RWPE2 (cell line): ENCODE results near the gene EFCAB9.

Source experiments
- ATAC-seq: fragments of 200-7000 bp; cut with Tn5 transposase; 3 replicates; pipeline ENCODE4 v1.9.1; 2021; ENCODE audit warnings: low read depth
- DNase-seq: peaks from one replicate; pipeline ENCODE4 v3.0.0-alpha.2; 2020; ENCODE audit warnings: low spot score
- H3K27ac ChIP-seq: fragments of 450-650 bp; 2 replicates; pipeline ENCODE4 v1.5.1; 2017; ENCODE audit warnings: mild to moderate bottlenecking; ENCODE audit not compliant: poor library complexity, severe bottlenecking
- H3K27me3 ChIP-seq: fragments of 250-450 bp; sonication (Bioruptor Pico); 2 replicates; pipeline ENCODE4 v1.5.1; 2021; ENCODE audit warnings: mild to moderate bottlenecking, moderate library complexity; ENCODE audit not compliant: insufficient read depth, poor library complexity, severe bottlenecking
- H3K36me3 ChIP-seq: fragments of 250-450 bp; sonication (Bioruptor Pico); 2 replicates; pipeline ENCODE4 v1.5.1; 2020; ENCODE audit warnings: low read depth, mild to moderate bottlenecking, moderate library complexity
- H3K4me1 ChIP-seq: fragments of 250-450 bp; sonication (Bioruptor Pico); 2 replicates; pipeline ENCODE4 v1.5.1; 2021; ENCODE audit warnings: mild to moderate bottlenecking, moderate library complexity; ENCODE audit not compliant: insufficient read depth, poor library complexity, severe bottlenecking
- H3K4me3 ChIP-seq: fragments of 250-450 bp; sonication (Bioruptor Pico); 2 replicates; pipeline ENCODE4 v1.5.1; 2021; ENCODE audit warnings: mild to moderate bottlenecking, moderate library complexity; ENCODE audit not compliant: severe bottlenecking
- H3K9me3 ChIP-seq: fragments of 250-450 bp; sonication (Bioruptor Pico); 2 replicates; pipeline ENCODE4 v1.5.1; 2021; ENCODE audit warnings: mild to moderate bottlenecking, moderate library complexity; ENCODE audit not compliant: severe bottlenecking
- CTCF ChIP-seq: fragments of 450-650 bp; IDR thresholded peaks from one replicate; pipeline ENCODE4 v1.5.1; 2017; ENCODE audit warnings: mild to moderate bottlenecking, moderate library complexity; ENCODE audit not compliant: poor library complexity, severe bottlenecking

The EFCAB9 gene

GRCh38 chr5:172169216-172169615 is 24.8 kb upstream of the EFCAB9 start:
- H3K27me3 ChIP-seq: no peaks in the 10 kb centered on the region
- H3K36me3 ChIP-seq: no peaks in the 10 kb centered on the region; the same call in 1 of the 2 replicates
- ATAC-seq (no peak), DNase-seq (no peak)
- H3K4me3 ChIP-seq: no peak overlapping the region
- H3K27ac ChIP-seq: no peak overlapping the region
- H3K4me1 ChIP-seq: peaks cover 3% of the 10 kb centered on the region
- no peaks in the 10 kb centered on the region for H3K9me3 ChIP-seq
- no peak for TF ChIP-seq CTCF

- H3K4me1 ChIP-seq: peaks cover 6% of the 10 kb centered on the region
- no peak for ATAC-seq
- no peaks in the 10 kb centered on the region; the same call in 1 of the 2 replicates for H3K36me3 ChIP-seq
- DNase-seq: no peak
- no peak for TF ChIP-seq CTCF
- H3K27me3 ChIP-seq: no peaks in the 10 kb centered on the region
- no peak overlapping the region for H3K27ac ChIP-seq
- no peak overlapping the region for H3K4me3 ChIP-seq
- no peaks in the 10 kb centered on the region for H3K9me3 ChIP-seq
Observed at GRCh38 chr5:172170251-172170701, 23.7 kb upstream of the EFCAB9 start.

GRCh38 chr5:172171118-172171517 is 22.9 kb upstream of the EFCAB9 start:
- Histone ChIP-seq H3K36me3 (no peaks in the 10 kb centered on the region; the same call in 1 of the 2 replicates), H3K27me3 (no peaks in the 10 kb centered on the region), H3K9me3 (no peaks in the 10 kb centered on the region), H3K4me3 (no peak overlapping the region), H3K4me1 (peaks cover 6% of the 10 kb centered on the region), H3K27ac (no peak overlapping the region)
- no peak for TF ChIP-seq CTCF
- ATAC-seq (no peak), DNase-seq (no peak)

GRCh38 chr5:172172912-172173563 is 20.9 kb upstream of the EFCAB9 start:
- H3K27ac ChIP-seq: no peak overlapping the region
- DNase-seq (no peak), ATAC-seq (no peak)
- H3K4me3 ChIP-seq: no peak overlapping the region
- H3K27me3 ChIP-seq: no peaks in the 10 kb centered on the region
- no peak for TF ChIP-seq CTCF
- H3K4me1 ChIP-seq: peaks cover 6% of the 10 kb centered on the region
- H3K9me3 ChIP-seq: no peaks in the 10 kb centered on the region
- no peaks in the 10 kb centered on the region; the same call in 1 of the 2 replicates for H3K36me3 ChIP-seq

- Histone ChIP-seq H3K27ac (no peak overlapping the region), H3K4me3 (no peak overlapping the region)
Observed at GRCh38 chr5:172173564-172174153, 20.3 kb upstream of the EFCAB9 start.

More at GRCh38 chr5:172173564-172174153, 20.3 kb upstream of the EFCAB9 start:
- DNase-seq (no peak), ATAC-seq (peak; percentile 30; the same call in 2 of the 3 replicates)
- TF ChIP-seq CTCF: no peak
- Histone ChIP-seq H3K36me3 (no peaks in the 10 kb centered on the region; the same call in 1 of the 2 replicates), H3K27me3 (no peaks in the 10 kb centered on the region), H3K4me1 (peaks cover 6% of the 10 kb centered on the region), H3K9me3 (no peaks in the 10 kb centered on the region)
